Activated T-helper 1 cell treated with anti-CD3 and anti-CD28 coated beads, Interleukin-2, amount 50 U/mL, for 16 hours (primary cell): ENCODE results near the gene SLCO2B1.

Experiments used
- DNase-seq, 2 donors: peaks; one replicate each; pipeline ENCODE4 v3.0.0-alpha.2; 2020; ENCODE audit warnings: low read depth in 1 of 2, low spot score in 1 of 2

SLCO2B1 gene

DNA sequence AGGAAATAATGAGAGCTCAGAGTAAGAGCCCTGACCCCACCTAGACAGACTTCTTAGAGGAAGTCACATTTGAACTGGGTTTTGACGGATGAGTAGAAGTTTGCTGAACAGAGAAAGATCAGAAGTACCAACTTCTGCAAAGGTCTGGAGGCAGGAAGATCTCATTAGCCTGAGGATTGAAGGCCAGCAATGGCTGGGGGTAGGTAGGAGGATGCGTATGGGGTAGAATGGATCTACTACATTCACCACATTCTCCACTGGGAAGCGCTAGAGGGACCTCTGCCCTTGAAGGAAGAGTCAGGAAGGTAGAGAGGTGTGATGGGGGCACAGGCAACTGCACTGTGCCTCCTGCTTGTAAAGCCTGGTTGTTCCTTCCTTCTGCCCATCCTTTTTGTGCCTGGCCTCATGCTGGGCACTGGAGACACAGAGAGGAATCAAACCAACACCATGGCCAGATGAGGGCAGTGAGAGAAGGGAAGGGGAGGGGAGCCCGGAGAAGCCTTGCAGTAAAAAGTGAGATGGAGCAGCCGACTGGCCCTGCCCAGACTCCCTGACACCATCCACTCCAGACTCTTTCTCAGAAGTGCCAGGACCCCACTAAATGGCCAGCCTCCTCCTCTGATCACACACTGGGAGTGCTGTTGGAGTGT lies 94.6 kb downstream of the SLCO2B1 start:
- DNase-seq = no peak

- DNase-seq = no peak
These were observed 95.2 kb downstream of the SLCO2B1 start for GRCh38 chr11:75246006-75246670.

DNA sequence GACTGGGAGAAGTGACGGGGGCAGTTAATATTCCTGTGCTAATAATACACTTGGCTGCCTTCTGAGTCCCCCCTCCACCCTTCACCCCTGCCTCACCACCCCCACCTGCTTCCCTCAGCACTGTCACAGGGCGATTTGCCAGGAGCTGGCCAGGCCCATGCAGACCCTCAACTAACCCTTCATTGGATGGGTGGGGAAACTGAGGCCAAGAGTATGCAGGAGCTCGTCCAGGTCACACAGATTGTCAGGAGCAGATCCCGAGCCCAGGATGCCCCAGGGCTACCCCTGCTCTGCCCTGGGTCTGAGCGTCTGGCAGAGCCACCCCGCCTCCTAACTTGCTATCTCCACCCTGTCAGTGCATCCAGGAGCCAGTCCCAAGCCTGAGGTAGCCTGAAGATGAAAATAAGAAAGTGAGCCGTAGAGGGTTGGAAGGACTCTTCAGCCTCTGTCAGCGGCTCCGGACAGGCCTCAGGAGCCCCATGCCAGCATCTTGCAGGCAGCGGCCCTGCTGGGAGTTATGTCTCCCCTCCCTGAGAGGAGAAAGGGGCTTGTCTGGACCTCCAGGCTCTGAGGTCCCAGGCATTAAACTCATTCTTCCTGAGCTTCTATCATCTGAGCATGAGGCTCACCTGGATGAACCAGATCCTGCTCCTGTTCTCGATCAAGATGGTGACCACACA lies 95.9 kb downstream of the SLCO2B1 start:
- no peak for DNase-seq

GRCh38 chr11:75248924-75249256 lies 98.0 kb downstream of the SLCO2B1 start:
- no peak for DNase-seq

DNA sequence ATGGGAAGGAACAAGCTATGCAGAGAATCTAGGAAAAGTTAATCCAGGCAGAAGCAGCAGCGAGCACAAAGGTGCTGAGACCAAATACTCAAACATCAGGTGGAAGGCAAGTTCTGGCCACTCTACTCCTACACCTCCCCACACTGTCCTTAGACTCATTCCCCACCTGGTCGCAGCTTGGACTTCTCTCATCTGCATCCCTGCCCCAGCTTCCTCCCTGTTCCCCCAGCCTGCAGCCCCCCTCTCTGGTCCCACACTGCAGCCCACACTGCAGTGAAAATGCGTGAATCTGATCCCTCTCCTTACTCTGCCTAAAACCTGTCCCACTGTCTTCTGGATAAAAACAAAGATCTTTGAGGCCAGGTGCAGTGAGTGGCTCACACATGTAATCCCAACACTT lies 98.8 kb downstream of the SLCO2B1 start:
- DNase-seq = no peak

GRCh38 chr11:75254326-75254725 lies 103.4 kb downstream of the SLCO2B1 start:
- no peak for DNase-seq
